OCI-LY1 (cell line): Measurements from ENCODE around the gene PRKAR2B.
"Not testable (repeated sequence)": the region's sequence is repeated elsewhere in the genome, so short reads cannot be mapped to it uniquely, and the experiment has no call there.

ENCODE experiments used
- H2AFZ ChIP-seq: fragments of 200-600 bp; sonication (generic), shearing (Covaris generic); 2 replicates; pipeline ENCODE4 v1.6.0; 2014; ENCODE audit warnings: antibody characterized with exemption, mild to moderate bottlenecking, low read length
- H3F3A ChIP-seq: fragments of 200-600 bp; sonication (generic), shearing (Covaris generic); 2 replicates; pipeline ENCODE4 v1.6.0; 2014; ENCODE audit warnings: mild to moderate bottlenecking, antibody characterized with exemption, low read length, moderate library complexity; ENCODE audit not compliant: insufficient read depth
- H3K27ac ChIP-seq: fragments of 200-600 bp; sonication (generic); 2 replicates; pipeline ENCODE4 v1.5.1; 2014; ENCODE audit warnings: low read length, mixed run types, mild to moderate bottlenecking, low read depth; ENCODE audit not compliant: poor library complexity, severe bottlenecking
- H3K27me3 ChIP-seq: fragments of 200-600 bp; sonication (generic); 2 replicates; pipeline ENCODE4 v1.6.0; 2014; ENCODE audit warnings: antibody characterized with exemption, mild to moderate bottlenecking, low read length, moderate library complexity; ENCODE audit not compliant: insufficient read depth
- H3K36me3 ChIP-seq: fragments of 200-600 bp; sonication (generic); 2 replicates; pipeline ENCODE4 v1.6.1; 2014; ENCODE audit warnings: mild to moderate bottlenecking, antibody characterized with exemption, low read length, moderate library complexity, mixed read lengths; ENCODE audit not compliant: insufficient read depth
- H3K4me1 ChIP-seq: fragments of 200-600 bp; sonication (generic); 2 replicates; pipeline ENCODE4 v1.5.1; 2014; ENCODE audit warnings: mild to moderate bottlenecking, low read length, moderate library complexity; ENCODE audit not compliant: insufficient read depth, severe bottlenecking
- H3K4me2 ChIP-seq: fragments of 200-600 bp; sonication (generic), shearing (Covaris generic); 2 replicates; pipeline ENCODE4 v1.6.1; 2014; ENCODE audit warnings: low read length
- H3K4me3 ChIP-seq: fragments of 200-600 bp; sonication (generic); 2 replicates; pipeline ENCODE4 v1.5.1; 2014; ENCODE audit warnings: low read length, low read depth, mild to moderate bottlenecking, mixed read lengths; ENCODE audit not compliant: poor library complexity, severe bottlenecking
- H3K79me2 ChIP-seq: fragments of 200-600 bp; shearing (Covaris generic); 2 replicates; pipeline ENCODE4 v1.6.1; 2016; ENCODE audit warnings: mixed run types, low read length, mixed read lengths; ENCODE audit not compliant: insufficient read depth
- H3K9ac ChIP-seq: fragments of 200-600 bp; sonication (generic), shearing (Covaris generic); 2 replicates; pipeline ENCODE4 v1.6.1; 2014; ENCODE audit warnings: mild to moderate bottlenecking, low read length, mixed read lengths
- H3K9me2 ChIP-seq: fragments of 200-600 bp; sonication (generic), shearing (Covaris generic); 2 replicates; pipeline ENCODE4 v1.6.1; 2014; ENCODE audit warnings: low read depth, mild to moderate bottlenecking, low read length, mixed read lengths
- H3K9me3 ChIP-seq: fragments of 200-600 bp; shearing (Covaris generic); 2 replicates; pipeline ENCODE4 v1.6.1; 2014; ENCODE audit warnings: low read length, mixed read lengths
- H4K20me1 ChIP-seq: fragments of 200-600 bp; sonication (generic), shearing (Covaris generic); 2 replicates; pipeline ENCODE4 v1.6.0; 2016; ENCODE audit warnings: mild to moderate bottlenecking, low read length; ENCODE audit not compliant: insufficient read depth
- CTCF ChIP-seq: fragments of 200-600 bp; sonication (generic), shearing (Covaris generic); IDR thresholded peaks from 2 replicates; pipeline ENCODE4 v1.5.1; 2017; ENCODE audit warnings: mild to moderate bottlenecking, antibody characterized with exemption, low read length, moderate library complexity, mixed read lengths
- EZH2 ChIP-seq: fragments of 200-600 bp; sonication (generic), shearing (Covaris generic); IDR thresholded peaks from 2 replicates; pipeline ENCODE4 v1.8.0; 2017; ENCODE audit warnings: borderline replicate concordance, mixed run types, mild to moderate bottlenecking, antibody characterized with exemption, low read length, moderate library complexity, mixed read lengths

Gene PRKAR2B

GRCh38 chr7:107049480-107049879, 5.0 kb downstream of the PRKAR2B start:
- H3K9me2 ChIP-seq, result no peaks in the 10 kb centered on the region
- peaks cover 10% of the 10 kb centered on the region for H3K4me1 ChIP-seq
- H3K79me2 ChIP-seq, result no peaks in the 10 kb centered on the region
- no peaks in the 10 kb centered on the region for H3K27me3 ChIP-seq
- H3K27ac ChIP-seq, result no peak overlapping the region
- H2AFZ ChIP-seq, result no peak overlapping the region
- TF ChIP-seq CTCF (no peak), EZH2 (no peak)
- no peaks in the 10 kb centered on the region for H3F3A ChIP-seq
- no peak overlapping the region for H3K9ac ChIP-seq
- no peak overlapping the region for H3K4me3 ChIP-seq
- no peaks in the 10 kb centered on the region for H4K20me1 ChIP-seq
- H3K36me3 ChIP-seq, result no peaks in the 10 kb centered on the region
- no peak overlapping the region for H3K4me2 ChIP-seq
- no peaks in the 10 kb centered on the region for H3K9me3 ChIP-seq

- no peak overlapping the region for H3K4me3 ChIP-seq
- no peaks in the 10 kb centered on the region for H3K9me2 ChIP-seq
- no peaks in the 10 kb centered on the region for H3K36me3 ChIP-seq
- no peaks in the 10 kb centered on the region for H4K20me1 ChIP-seq
- no peaks in the 10 kb centered on the region for H3F3A ChIP-seq
- H3K9me3 ChIP-seq, result no peaks in the 10 kb centered on the region
- H3K4me1 ChIP-seq, result peaks cover 7% of the 10 kb centered on the region
- H3K4me2 ChIP-seq, result no peak overlapping the region
- TF ChIP-seq EZH2 (no peak), CTCF (no peak)
- H2AFZ ChIP-seq, result no peak overlapping the region
- no peaks in the 10 kb centered on the region for H3K79me2 ChIP-seq
- no peaks in the 10 kb centered on the region for H3K27me3 ChIP-seq
- H3K27ac ChIP-seq, result no peak overlapping the region
- H3K9ac ChIP-seq, result no peak overlapping the region
Observed at GRCh38 chr7:107049971-107050532, 5.5 kb downstream of the PRKAR2B start.

- no peak for TF ChIP-seq CTCF
- TF ChIP-seq EZH2, result no peak
- no peak overlapping the region for H3K9ac ChIP-seq
- no peaks in the 10 kb centered on the region for H3K9me2 ChIP-seq
- no peaks in the 10 kb centered on the region for H4K20me1 ChIP-seq
- no peaks in the 10 kb centered on the region for H3K27me3 ChIP-seq
- H3K27ac ChIP-seq, result no peak overlapping the region
- H2AFZ ChIP-seq, result no peak overlapping the region
- no peaks in the 10 kb centered on the region for H3K4me1 ChIP-seq
- H3K4me2 ChIP-seq, result no peak overlapping the region
- H3K9me3 ChIP-seq, result no peaks in the 10 kb centered on the region
- no peaks in the 10 kb centered on the region for H3K79me2 ChIP-seq
- no peaks in the 10 kb centered on the region for H3F3A ChIP-seq
- no peaks in the 10 kb centered on the region for H3K36me3 ChIP-seq
- H3K4me3 ChIP-seq, result no peak overlapping the region
Observed at GRCh38 chr7:107051376-107051775, 6.9 kb downstream of the PRKAR2B start.

GRCh38 chr7:107054965-107055364, 10.5 kb downstream of the PRKAR2B start:
- not testable (repeated sequence) for H3F3A ChIP-seq, H2AFZ ChIP-seq, H3K36me3 ChIP-seq, H3K9ac ChIP-seq, H3K79me2 ChIP-seq, H3K27me3 ChIP-seq, H4K20me1 ChIP-seq, H3K4me2 ChIP-seq, H3K9me3 ChIP-seq, H3K27ac ChIP-seq, H3K4me1 ChIP-seq, H3K9me2 ChIP-seq, H3K4me3 ChIP-seq

GRCh38 chr7:107056058-107056457, 11.6 kb downstream of the PRKAR2B start:
- H3K4me3 ChIP-seq, H2AFZ ChIP-seq, H3K79me2 ChIP-seq, H3F3A ChIP-seq, H3K27me3 ChIP-seq, H3K4me1 ChIP-seq, H3K4me2 ChIP-seq, H3K9ac ChIP-seq, H3K27ac ChIP-seq, H4K20me1 ChIP-seq, H3K9me3 ChIP-seq, H3K9me2 ChIP-seq, H3K36me3 ChIP-seq: not testable (repeated sequence)
